CD8-positive, alpha-beta memory T cell (primary cell): ENCODE results near the gene PRKG1. TPM values are rescaled to one million over a fixed set of nuclear protein-coding genes. Genes with fewer than 3 reads are reported as not detected.
"Not testable (repeated sequence)": the region's sequence is repeated elsewhere in the genome, so short reads cannot be mapped to it uniquely, and the experiment has no call there.

Experiments
- CTCF ChIA-PET: fragments of 350-600 bp; sonication (Branson Sonifier 250); formaldehyde crosslinking; loops from one replicate; lab custom pipeline; 2021; ENCODE audit warnings: antibody characterized with exemption; lab: Charles Lee
- POLR2A ChIA-PET: fragments of 350-600 bp; sonication (Branson Sonifier 250); formaldehyde crosslinking; loops from one replicate; lab custom pipeline; 2021; ENCODE audit warnings: antibody characterized with exemption; lab: Charles Lee
- DNase-seq, 5 donors: peaks; one replicate each; pipeline versions ENCODE4 v3.0.0 to v3.0.0-alpha.2; 2020 to 2022; ENCODE audit warnings: mixed read lengths in 1 of 5
- H3K27ac ChIP-seq: one replicate; pipeline ENCODE4 v1.7.0; 2013; ENCODE audit warnings: low read depth, mild to moderate bottlenecking, low read length, moderate library complexity
- H3K27me3 ChIP-seq: 2 replicates; pipeline ENCODE4 v1.7.0; 2013; ENCODE audit warnings: low read length, mild to moderate bottlenecking; ENCODE audit not compliant: insufficient read depth, poor library complexity, severe bottlenecking
- H3K36me3 ChIP-seq: 2 replicates; pipeline ENCODE4 v1.7.0; 2013; ENCODE audit warnings: mild to moderate bottlenecking, low read length, moderate library complexity; ENCODE audit not compliant: insufficient read depth
- H3K4me1 ChIP-seq: 2 replicates; pipeline ENCODE4 v1.7.0; 2013; ENCODE audit warnings: mild to moderate bottlenecking, low read length, moderate library complexity; ENCODE audit not compliant: insufficient read depth
- H3K4me3 ChIP-seq: 2 replicates; pipeline ENCODE4 v1.7.0; 2013; ENCODE audit warnings: mild to moderate bottlenecking, low read length
- H3K9me3 ChIP-seq: 2 replicates; pipeline ENCODE4 v1.7.0; 2013; ENCODE audit warnings: mild to moderate bottlenecking, low read length
- H3K27ac Mint-ChIP-seq, 8 donors: one replicate each; pipeline ENCODE4 v1.8.0; 2020 to 2021; ENCODE audit warnings: mixed read lengths in 8 of 8, mild to moderate bottlenecking in 6 of 8, inconsistent platforms in 3 of 8, moderate library complexity in 3 of 8
- H3K27me3 Mint-ChIP-seq, 2 donors: one replicate each; pipeline ENCODE4 v1.8.0; 2020 to 2021; ENCODE audit warnings: mixed read lengths in 2 of 2, mild to moderate bottlenecking in 1 of 2, moderate library complexity in 1 of 2
- H3K36me3 Mint-ChIP-seq, 3 donors: one replicate each; pipeline ENCODE4 v1.8.0; 2020 to 2021; ENCODE audit warnings: mixed read lengths in 3 of 3, inconsistent platforms in 1 of 3, mild to moderate bottlenecking in 1 of 3
- H3K4me1 Mint-ChIP-seq, 3 donors: one replicate each; pipeline ENCODE4 v1.8.0; 2020 to 2021; ENCODE audit warnings: mixed read lengths in 3 of 3, inconsistent platforms in 1 of 3, mild to moderate bottlenecking in 1 of 3
- H3K4me3 Mint-ChIP-seq, 7 donors: one replicate each; pipeline ENCODE4 v1.8.0; 2020 to 2021; ENCODE audit warnings: mixed read lengths in 7 of 7, mild to moderate bottlenecking in 6 of 7, moderate library complexity in 4 of 7, inconsistent platforms in 2 of 7
- H3K9me3 Mint-ChIP-seq, 5 donors: one replicate each; pipeline ENCODE4 v1.8.0; 2020 to 2022; ENCODE audit warnings: mixed read lengths in 5 of 5, mild to moderate bottlenecking in 3 of 5, moderate library complexity in 2 of 5, inconsistent platforms in 1 of 5
- polyA plus RNA-seq: library from polyadenylated mRNA; unstranded; fragments of 300-500 nt; fragmentation: Illumina TruSeq; gene quantifications from one replicate; pipeline ENCODE4 v1.2.3, GENCODE V29; 2021
- total RNA-seq, 2 experiments: library from RNA; stranded (reverse); gene quantifications; one replicate each; pipeline ENCODE4 v1.2.3, GENCODE V29; 2021

PRKG1 gene
- total and polyA plus RNA-seq, 3 experiments from 2014 or later: not detected

DNA sequence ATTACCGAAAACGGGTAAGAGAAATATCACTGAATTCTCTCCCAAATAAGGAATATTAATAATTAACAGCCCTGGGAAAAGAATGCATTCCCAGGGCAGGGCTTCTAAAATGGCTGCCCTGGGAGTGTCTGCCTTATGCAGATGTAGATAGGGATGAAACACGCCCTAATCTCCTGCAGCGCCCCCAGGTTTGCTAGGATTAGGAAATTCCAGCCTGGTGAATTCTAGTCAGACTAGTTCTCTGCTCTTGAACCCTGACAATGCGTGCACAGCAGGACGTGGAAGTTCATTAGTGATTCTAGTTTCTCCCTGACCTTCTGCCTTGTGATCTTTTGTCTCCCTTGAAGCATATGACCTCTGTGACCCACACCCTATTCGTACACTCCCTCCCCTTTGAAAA, 1130.6 kb downstream of the PRKG1 start:
- H3K4me3 Mint-ChIP-seq, H3K27me3 Mint-ChIP-seq, DNase-seq, POLR2A ChIA-PET, H3K27ac Mint-ChIP-seq, H3K4me3 ChIP-seq, H3K9me3 Mint-ChIP-seq, H3K27ac ChIP-seq, H3K9me3 ChIP-seq, H3K36me3 ChIP-seq, H3K4me1 ChIP-seq, H3K27me3 ChIP-seq, H3K4me1 Mint-ChIP-seq, H3K36me3 Mint-ChIP-seq, CTCF ChIA-PET: not testable (repeated sequence)

GRCh38 chr10:52208365-52208764, 1134.1 kb downstream of the PRKG1 start:
- H3K4me1 ChIP-seq: no peaks in the 10 kb centered on the region
- H3K27me3 ChIP-seq: no peaks in the 10 kb centered on the region
- no peak overlapping the region for H3K4me3 ChIP-seq
- Mint-ChIP-seq H3K36me3 (no peaks in the 10 kb centered on the region), H3K27me3 (peaks cover 0 to 2% of the 10 kb centered on the region in 2 donors), H3K4me1 (no peaks in the 10 kb centered on the region), H3K27ac (no peak overlapping the region), H3K4me3 (no peak overlapping the region), H3K9me3 (peaks cover 0 to 2% (median 0%) of the 10 kb centered on the region in 5 donors)
- no peak for DNase-seq
- CTCF ChIA-PET: no interaction called here
- no peaks in the 10 kb centered on the region for H3K9me3 ChIP-seq
- POLR2A ChIA-PET: no interaction called here
- H3K27ac ChIP-seq: no peak overlapping the region
- H3K36me3 ChIP-seq: no peaks in the 10 kb centered on the region

GRCh38 chr10:52210161-52210560, 1135.9 kb downstream of the PRKG1 start:
- Histone ChIP-seq H3K4me1 (no peaks in the 10 kb centered on the region), H3K36me3 (no peaks in the 10 kb centered on the region), H3K27ac (no peak overlapping the region), H3K4me3 (no peak overlapping the region), H3K9me3 (no peaks in the 10 kb centered on the region), H3K27me3 (no peaks in the 10 kb centered on the region)
- no peak overlapping the region for H3K4me3 Mint-ChIP-seq
- DNase-seq: no peak
- ChIA-PET POLR2A (no interaction called here), CTCF (no interaction called here)
- no peak overlapping the region for H3K27ac Mint-ChIP-seq
- no peaks in the 10 kb centered on the region for H3K4me1 Mint-ChIP-seq
- H3K9me3 Mint-ChIP-seq: peaks cover 0 to 2% (median 0%) of the 10 kb centered on the region in 5 donors
- H3K36me3 Mint-ChIP-seq: no peaks in the 10 kb centered on the region
- peaks cover 0 to 2% of the 10 kb centered on the region in 2 donors for H3K27me3 Mint-ChIP-seq

DNA sequence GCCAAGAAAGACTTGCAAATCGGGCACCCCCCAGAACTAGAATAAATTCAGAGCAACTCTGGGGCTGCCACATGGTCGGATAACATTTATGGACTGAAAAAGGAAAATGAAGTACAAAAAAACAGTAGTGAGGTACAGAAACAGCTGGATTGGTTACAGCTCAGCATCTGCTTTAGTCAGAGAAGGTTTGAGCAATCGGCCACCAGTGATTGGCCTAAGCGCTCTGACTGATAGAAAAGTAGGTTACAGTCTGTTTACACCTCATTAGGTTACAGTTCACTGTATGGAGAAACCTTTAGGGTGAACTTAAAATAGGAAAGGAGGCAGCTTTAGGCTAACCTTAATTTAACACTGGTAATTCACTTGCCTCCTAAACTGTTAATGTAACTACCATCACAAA, 1137.8 kb downstream of the PRKG1 start:
- CTCF ChIA-PET: no interaction called here
- H3K4me1 ChIP-seq: no peaks in the 10 kb centered on the region
- no peak overlapping the region for H3K4me3 Mint-ChIP-seq

GRCh38 chr10:52212802-52213201, 1138.5 kb downstream of the PRKG1 start:
- CTCF ChIA-PET: no interaction called here
- POLR2A ChIA-PET: no interaction called here
- H3K4me3 Mint-ChIP-seq: no peak overlapping the region

More for the DNA sequence above, 1137.8 kb downstream of the PRKG1 start:
- Histone ChIP-seq H3K27ac (no peak overlapping the region), H3K27me3 (no peaks in the 10 kb centered on the region), H3K9me3 (no peaks in the 10 kb centered on the region), H3K36me3 (no peaks in the 10 kb centered on the region), H3K4me3 (no peak overlapping the region)
- Mint-ChIP-seq H3K36me3 (no peaks in the 10 kb centered on the region), H3K9me3 (peaks cover 0 to 2% (median 0%) of the 10 kb centered on the region in 5 donors), H3K27ac (no peak overlapping the region), H3K4me1 (no peaks in the 10 kb centered on the region), H3K27me3 (no peaks in the 10 kb centered on the region)
- POLR2A ChIA-PET: no interaction called here
- DNase-seq: no peak

DNA sequence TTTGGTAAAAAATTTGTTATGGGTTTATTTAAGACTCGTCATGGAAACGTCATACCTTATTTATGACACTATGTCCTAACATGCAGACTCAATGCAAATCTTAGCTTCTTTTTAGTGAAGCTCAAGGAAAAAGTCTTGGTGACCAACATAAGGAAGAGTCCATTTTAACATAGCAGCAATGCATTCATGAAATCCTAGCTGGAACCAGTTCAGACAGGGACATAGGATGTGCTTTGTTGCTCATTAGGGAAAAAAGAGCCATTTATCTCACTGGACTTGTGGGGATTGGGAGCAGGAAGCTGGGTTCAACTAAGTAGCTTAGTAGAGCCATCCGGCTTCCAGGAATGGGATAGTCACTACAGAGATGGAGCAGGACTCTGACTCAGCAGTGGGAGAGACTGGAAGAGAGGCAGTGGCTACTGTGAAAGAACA, 1139.0 kb downstream of the PRKG1 start:
- Histone ChIP-seq H3K27ac (no peak overlapping the region), H3K27me3 (no peaks in the 10 kb centered on the region), H3K9me3 (no peaks in the 10 kb centered on the region), H3K36me3 (no peaks in the 10 kb centered on the region), H3K4me3 (no peak overlapping the region), H3K4me1 (no peaks in the 10 kb centered on the region)
- Mint-ChIP-seq H3K27me3 (no peaks in the 10 kb centered on the region), H3K27ac (no peak overlapping the region), H3K4me3 (no peak overlapping the region), H3K4me1 (no peaks in the 10 kb centered on the region), H3K36me3 (no peaks in the 10 kb centered on the region), H3K9me3 (no peaks in the 10 kb centered on the region)
- ChIA-PET CTCF (no interaction called here), POLR2A (no interaction called here)
- no peak for DNase-seq

More at GRCh38 chr10:52212802-52213201, 1138.5 kb downstream of the PRKG1 start:
- no peak overlapping the region for H3K27ac ChIP-seq
- Mint-ChIP-seq H3K27me3 (no peaks in the 10 kb centered on the region), H3K27ac (no peak overlapping the region), H3K9me3 (no peaks in the 10 kb centered on the region), H3K4me1 (no peaks in the 10 kb centered on the region), H3K36me3 (no peaks in the 10 kb centered on the region)
- H3K36me3 ChIP-seq: no peaks in the 10 kb centered on the region
- no peaks in the 10 kb centered on the region for H3K27me3 ChIP-seq
- no peaks in the 10 kb centered on the region for H3K9me3 ChIP-seq
- H3K4me1 ChIP-seq: no peaks in the 10 kb centered on the region
- no peak for DNase-seq
- no peak overlapping the region for H3K4me3 ChIP-seq

DNA sequence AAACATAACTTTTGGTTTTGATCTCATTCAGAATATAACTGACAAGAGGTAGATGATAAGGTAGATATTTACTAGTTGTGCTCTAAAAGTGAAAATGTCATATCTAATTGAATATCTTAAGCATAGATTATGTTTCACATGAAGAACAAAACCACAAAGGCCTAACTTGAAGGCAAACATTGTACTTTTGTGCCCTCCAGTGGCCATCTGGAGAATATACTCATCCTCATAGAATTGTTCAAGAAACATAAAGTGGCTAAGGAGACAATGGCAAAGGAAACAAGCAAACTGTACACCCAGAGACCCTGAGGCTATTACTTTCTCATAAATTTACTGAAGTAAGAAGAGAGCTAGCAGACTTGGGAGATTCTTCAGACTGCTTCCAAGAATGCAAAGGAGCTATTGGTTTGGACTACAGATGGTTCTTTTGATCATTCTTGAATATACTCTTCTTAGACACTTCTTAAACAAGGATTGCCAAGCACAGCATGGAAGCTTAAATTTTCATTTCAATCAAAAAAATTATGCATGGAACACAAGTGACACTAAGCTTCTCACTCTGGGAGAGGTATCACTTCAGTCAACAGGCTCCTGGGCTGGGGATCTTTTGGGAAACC, 1141.6 kb downstream of the PRKG1 start:
- Histone ChIP-seq H3K9me3 (no peaks in the 10 kb centered on the region), H3K4me3 (no peak overlapping the region), H3K4me1 (no peaks in the 10 kb centered on the region), H3K27ac (no peak overlapping the region), H3K27me3 (no peaks in the 10 kb centered on the region), H3K36me3 (no peaks in the 10 kb centered on the region)
- no peaks in the 10 kb centered on the region for H3K36me3 Mint-ChIP-seq
- ChIA-PET CTCF (no interaction called here), POLR2A (no interaction called here)
- H3K4me3 Mint-ChIP-seq: no peak overlapping the region
- H3K9me3 Mint-ChIP-seq: no peaks in the 10 kb centered on the region
- H3K4me1 Mint-ChIP-seq: no peaks in the 10 kb centered on the region
- DNase-seq: peak in 4 of 5 donors; percentile 10 to 45 (median 19)
- H3K27me3 Mint-ChIP-seq: no peaks in the 10 kb centered on the region
- no peak overlapping the region for H3K27ac Mint-ChIP-seq

- H3K9me3 Mint-ChIP-seq: no peaks in the 10 kb centered on the region
- no peak overlapping the region for H3K4me3 Mint-ChIP-seq
- no peaks in the 10 kb centered on the region for H3K27me3 Mint-ChIP-seq
- POLR2A ChIA-PET: no interaction called here
- Histone ChIP-seq H3K36me3 (no peaks in the 10 kb centered on the region), H3K27me3 (no peaks in the 10 kb centered on the region), H3K9me3 (no peaks in the 10 kb centered on the region), H3K27ac (no peak overlapping the region), H3K4me1 (no peaks in the 10 kb centered on the region), H3K4me3 (no peak overlapping the region)
- no peak for DNase-seq
- H3K27ac Mint-ChIP-seq: no peak overlapping the region
- no peaks in the 10 kb centered on the region for H3K4me1 Mint-ChIP-seq
- no peaks in the 10 kb centered on the region for H3K36me3 Mint-ChIP-seq
- CTCF ChIA-PET: no interaction called here
Measured at GRCh38 chr10:52216852-52217251, 1142.6 kb downstream of the PRKG1 start.
